NAMALWA (cell line): ENCODE measurements around the gene RAMP1.
A peak's percentile ranks its signal among the peaks of the same experiment; 100 is the strongest.

Experiments
- DNase-seq: peaks from one replicate; pipeline ENCODE4 v3.0.0-alpha.2; 2015; ENCODE audit warnings: low spot score

Gene RAMP1

GRCh38 chr2:237876951-237877491 lies 17.6 kb downstream of the RAMP1 start:
- DNase-seq, result no peak

GRCh38 chr2:237877576-237878307 lies 18.3 kb downstream of the RAMP1 start:
- no peak for DNase-seq

- DNase-seq, result no peak
These were observed 19.1 kb downstream of the RAMP1 start for GRCh38 chr2:237878321-237879057.

GRCh38 chr2:237879058-237879430 lies 19.6 kb downstream of the RAMP1 start:
- DNase-seq, result no peak

GRCh38 chr2:237879991-237880560 lies 20.7 kb downstream of the RAMP1 start:
- no peak for DNase-seq

GRCh38 chr2:237882510-237883481 lies 23.4 kb downstream of the RAMP1 start:
- no peak for DNase-seq

GRCh38 chr2:237883951-237884446 lies 24.6 kb downstream of the RAMP1 start:
- DNase-seq, result no peak

GRCh38 chr2:237884681-237885080 lies 25.3 kb downstream of the RAMP1 start:
- no peak for DNase-seq

GRCh38 chr2:237885111-237885930 lies 25.9 kb downstream of the RAMP1 start:
- no peak for DNase-seq

- no peak for DNase-seq
These were observed 26.7 kb downstream of the RAMP1 start for GRCh38 chr2:237885931-237886684.

GRCh38 chr2:237886685-237887481 lies 27.5 kb downstream of the RAMP1 start:
- DNase-seq, result no peak

GRCh38 chr2:237888389-237888788 lies 29.0 kb downstream of the RAMP1 start:
- no peak for DNase-seq

- DNase-seq, result no peak
These were observed 29.6 kb downstream of the RAMP1 start for GRCh38 chr2:237889016-237889415.

GRCh38 chr2:237889811-237890210 lies 30.4 kb downstream of the RAMP1 start:
- no peak for DNase-seq

- DNase-seq, result peak; percentile 3
These were observed 33.1 kb downstream of the RAMP1 start for GRCh38 chr2:237892478-237892877.

- DNase-seq, result peak; percentile 1
These were observed 33.7 kb downstream of the RAMP1 start for GRCh38 chr2:237892984-237893595.

GRCh38 chr2:237894396-237894979 lies 35.1 kb downstream of the RAMP1 start:
- no peak for DNase-seq

GRCh38 chr2:237894986-237895543 lies 35.6 kb downstream of the RAMP1 start:
- no peak for DNase-seq
